Caco-2 (cell line): ENCODE measurements around the gene COL4A4. TPM values are rescaled to one million over a fixed set of nuclear protein-coding genes. Genes with fewer than 3 reads are reported as not detected.

Experiments
- BruUV-seq: library from RNA; stranded (reverse); fragments of 400-500 nt; replicated peaks from 2 replicates; lab custom pipeline; 2021; lab: Mats Ljungman, UMichigan
- CTCF ChIA-PET: fragments of 300-600 bp; sonication (Branson Sonifier 250); formaldehyde crosslinking; loops from one replicate; lab custom pipeline; 2022; ENCODE audit warnings: antibody characterized with exemption; lab: Charles Lee
- POLR2A ChIA-PET: fragments of 300-600 bp; sonication (Branson Sonifier 250); formaldehyde crosslinking; loops from one replicate; lab custom pipeline; 2022; ENCODE audit warnings: antibody characterized with exemption; lab: Charles Lee
- DNase-seq, 2 experiments: peaks; one replicate each; pipeline versions ENCODE4 v3.0.0 to v3.0.0-alpha.2; 2020 to 2022
- H3K27me3 ChIP-seq: replicated peaks from 2 replicates; pipeline ENCODE4 v1.6.0; 2011; ENCODE audit warnings: low read length; ENCODE audit not compliant: control insufficient read depth, insufficient read depth
- H3K36me3 ChIP-seq: 2 replicates; pipeline ENCODE4 v1.5.1; 2011; ENCODE audit warnings: low read length; ENCODE audit not compliant: control insufficient read depth, insufficient read depth
- H3K4me1 ChIP-seq: fragments of 250-450 bp; sonication (Bioruptor Pico); 2 replicates; pipeline ENCODE4 v1.5.1; 2020; ENCODE audit warnings: mild to moderate bottlenecking
- H3K4me3 ChIP-seq: 2 replicates; pipeline ENCODE4 v1.5.1; 2011; ENCODE audit warnings: low read depth, mild to moderate bottlenecking, control low read depth, low read length
- H3K9me3 ChIP-seq: fragments of 250-450 bp; sonication (Bioruptor Pico); 2 replicates; pipeline ENCODE4 v1.5.1; 2020; ENCODE audit warnings: mild to moderate bottlenecking, moderate library complexity
- H3K27ac Mint-ChIP-seq: one replicate; pipeline ENCODE4 v1.8.0; 2022; ENCODE audit warnings: mixed read lengths; ENCODE audit not compliant: unreplicated experiment
- H3K27me3 Mint-ChIP-seq: one replicate; pipeline ENCODE4 v1.8.0; 2022; ENCODE audit warnings: mixed read lengths; ENCODE audit not compliant: insufficient read depth, unreplicated experiment
- H3K36me3 Mint-ChIP-seq: one replicate; pipeline ENCODE4 v1.8.0; 2022; ENCODE audit warnings: mild to moderate bottlenecking, mixed read lengths; ENCODE audit not compliant: insufficient read depth, unreplicated experiment
- H3K4me1 Mint-ChIP-seq: one replicate; pipeline ENCODE4 v1.8.0; 2022; ENCODE audit warnings: low read depth, mixed read lengths; ENCODE audit not compliant: unreplicated experiment
- H3K4me3 Mint-ChIP-seq: one replicate; pipeline ENCODE4 v1.8.0; 2022; ENCODE audit warnings: mild to moderate bottlenecking, moderate library complexity, mixed read lengths; ENCODE audit not compliant: unreplicated experiment
- H3K9me3 Mint-ChIP-seq: one replicate; pipeline ENCODE4 v1.8.0; 2022; ENCODE audit warnings: mixed read lengths; ENCODE audit not compliant: unreplicated experiment
- intact Hi-C: fragments of 100-400 bp; cut with micrococcal nuclease; formaldehyde crosslinking; loops from one replicate; pipeline ENCODE4 v1.10.0; 2022; ENCODE audit not compliant: unreplicated experiment
- total RNA-seq: library from RNA; stranded (reverse); gene quantifications from 2 replicates; pipeline ENCODE4 v1.2.3, GENCODE V29; 2022
- TF ChIP-seq, protein P1 (sequence below), 2 experiments: fragments of 200-600 bp in 1 of 2; IDR thresholded peaks; 1 replicate in 1 of 2; 2 replicates in 1 of 2; pipeline versions ENCODE4 v1.5.1 to v1.8.0; 2011 to 2022; ENCODE audit warnings: antibody characterized with exemption in 1 of 2, control low read depth in 1 of 2, inconsistent platforms in 1 of 2, low read depth in 1 of 2, low read length in 1 of 2, mild to moderate bottlenecking in 1 of 2, moderate library complexity in 1 of 2; ENCODE audit not compliant: insufficient read depth in 1 of 2, severe bottlenecking in 1 of 2, unreplicated experiment in 1 of 2

Gene COL4A4
- total RNA-seq, 1 experiment from 2014 or later = 8.7 TPM

DNA sequence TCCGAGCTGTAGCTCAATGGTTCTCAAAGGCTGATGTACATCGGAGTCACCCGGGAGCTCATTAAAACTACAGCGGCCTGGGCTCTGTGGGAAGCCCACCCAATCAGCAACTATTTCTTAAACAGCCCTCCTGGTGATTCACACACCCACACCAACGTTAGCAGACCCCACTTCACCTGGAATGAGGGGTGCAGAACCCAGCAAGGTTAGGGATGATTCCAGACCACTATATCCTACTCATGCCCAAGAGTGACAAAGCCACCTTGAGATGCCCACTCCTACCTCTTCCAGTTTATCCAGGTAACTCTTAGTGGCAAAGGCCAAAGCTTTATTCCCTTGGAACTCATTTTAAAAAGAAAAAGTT, 178.4 kb downstream of the COL4A4 start:
- TF ChIP-seq, protein P1, sequence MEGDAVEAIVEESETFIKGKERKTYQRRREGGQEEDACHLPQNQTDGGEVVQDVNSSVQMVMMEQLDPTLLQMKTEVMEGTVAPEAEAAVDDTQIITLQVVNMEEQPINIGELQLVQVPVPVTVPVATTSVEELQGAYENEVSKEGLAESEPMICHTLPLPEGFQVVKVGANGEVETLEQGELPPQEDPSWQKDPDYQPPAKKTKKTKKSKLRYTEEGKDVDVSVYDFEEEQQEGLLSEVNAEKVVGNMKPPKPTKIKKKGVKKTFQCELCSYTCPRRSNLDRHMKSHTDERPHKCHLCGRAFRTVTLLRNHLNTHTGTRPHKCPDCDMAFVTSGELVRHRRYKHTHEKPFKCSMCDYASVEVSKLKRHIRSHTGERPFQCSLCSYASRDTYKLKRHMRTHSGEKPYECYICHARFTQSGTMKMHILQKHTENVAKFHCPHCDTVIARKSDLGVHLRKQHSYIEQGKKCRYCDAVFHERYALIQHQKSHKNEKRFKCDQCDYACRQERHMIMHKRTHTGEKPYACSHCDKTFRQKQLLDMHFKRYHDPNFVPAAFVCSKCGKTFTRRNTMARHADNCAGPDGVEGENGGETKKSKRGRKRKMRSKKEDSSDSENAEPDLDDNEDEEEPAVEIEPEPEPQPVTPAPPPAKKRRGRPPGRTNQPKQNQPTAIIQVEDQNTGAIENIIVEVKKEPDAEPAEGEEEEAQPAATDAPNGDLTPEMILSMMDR (IDR thresholded peaks at IDR 0.05; ENCODE audit: insufficient read depth in 1 of 2, low read depth in 1 of 2, low read length in 1 of 2, severe bottlenecking in 1 of 2, unreplicated experiment in 1 of 2) = no peak

GRCh38 chr2:226984750-226985582, 179.0 kb downstream of the COL4A4 start:
- H3K27me3 Mint-ChIP-seq = no peaks in the 10 kb centered on the region
- Histone ChIP-seq H3K27me3 (no peaks in the 10 kb centered on the region), H3K4me1 (no peaks in the 10 kb centered on the region), H3K4me3 (no peak overlapping the region), H3K36me3 (no peaks in the 10 kb centered on the region), H3K9me3 (no peaks in the 10 kb centered on the region)
- no peak overlapping the region for H3K4me3 Mint-ChIP-seq
- DNase-seq = peak; percentile 29 to 46
- no peaks in the 10 kb centered on the region for H3K9me3 Mint-ChIP-seq
- TF ChIP-seq, protein P1 (IDR thresholded peaks at IDR 0.05; ENCODE audit: insufficient read depth in 1 of 2, low read depth in 1 of 2, low read length in 1 of 2, severe bottlenecking in 1 of 2, unreplicated experiment in 1 of 2) = peak; percentile 46 to 49
- no peak overlapping the region for H3K27ac Mint-ChIP-seq
- ChIA-PET CTCF (interaction anchor here (0.7 to 1.0 kb wide), 5 partner anchors 150 to 1096 kb away, joined by 4 to 6 read pairs (median 4); no protein-coding TSS in a partner anchor), POLR2A (no interaction called here)
- BruUV-seq = no TSS peak
- H3K36me3 Mint-ChIP-seq = no peaks in the 10 kb centered on the region
- peaks cover 7% of the 10 kb centered on the region for H3K4me1 Mint-ChIP-seq
- intact Hi-C loops = loop anchor here (1.0 kb wide), 4 partner anchors 122 to 1317 kb away; no protein-coding TSS in a partner anchor

More for the DNA sequence above, 178.4 kb downstream of the COL4A4 start:
- no peak overlapping the region for H3K4me3 ChIP-seq
- H3K4me1 ChIP-seq = no peaks in the 10 kb centered on the region
- intact Hi-C loops = loop anchor here (1.0 kb wide), 4 partner anchors 122 to 1317 kb away; no protein-coding TSS in a partner anchor
- BruUV-seq = no TSS peak
- DNase-seq = no peak
- H3K9me3 ChIP-seq = no peaks in the 10 kb centered on the region
- Mint-ChIP-seq H3K4me1 (peaks cover 7% of the 10 kb centered on the region), H3K27me3 (no peaks in the 10 kb centered on the region), H3K36me3 (no peaks in the 10 kb centered on the region), H3K27ac (no peak overlapping the region), H3K4me3 (no peak overlapping the region), H3K9me3 (no peaks in the 10 kb centered on the region)
- POLR2A ChIA-PET = no interaction called here
- no peaks in the 10 kb centered on the region for H3K27me3 ChIP-seq
- CTCF ChIA-PET = interaction anchor here (0.7 to 1.0 kb wide), 5 partner anchors 151 to 1096 kb away, joined by 4 to 6 read pairs (median 4); no protein-coding TSS in a partner anchor
- H3K36me3 ChIP-seq = no peaks in the 10 kb centered on the region

GRCh38 chr2:226983895-226984749, 179.9 kb downstream of the COL4A4 start:
- Histone ChIP-seq H3K4me1 (no peaks in the 10 kb centered on the region), H3K27me3 (no peaks in the 10 kb centered on the region), H3K36me3 (no peaks in the 10 kb centered on the region), H3K4me3 (no peak overlapping the region), H3K9me3 (no peaks in the 10 kb centered on the region)
- no peak for DNase-seq
- no TSS peak for BruUV-seq
- no peak overlapping the region for H3K27ac Mint-ChIP-seq
- H3K4me3 Mint-ChIP-seq = no peak overlapping the region
- ChIA-PET POLR2A (no interaction called here), CTCF (no interaction called here)
- no peaks in the 10 kb centered on the region for H3K36me3 Mint-ChIP-seq
- intact Hi-C loops = no loop called here
- TF ChIP-seq, protein P1 (IDR thresholded peaks at IDR 0.05; ENCODE audit: insufficient read depth in 1 of 2, low read depth in 1 of 2, low read length in 1 of 2, severe bottlenecking in 1 of 2, unreplicated experiment in 1 of 2) = no peak
- no peaks in the 10 kb centered on the region for H3K9me3 Mint-ChIP-seq
- H3K4me1 Mint-ChIP-seq = peaks cover 7% of the 10 kb centered on the region
- no peaks in the 10 kb centered on the region for H3K27me3 Mint-ChIP-seq
